Measurements from ENCODE around the gene KLHDC3.

GRCh38 chr6:42968126-42968701 lies 45.8 kb upstream of the KLHDC3 start:
- TF ChIP-seq EZH2 (IDR thresholded peaks at IDR 0.05; ENCODE audit: borderline replicate concordance, low read length) (no peak), CTCF (conservative IDR thresholded peaks at IDR 0.05 in 1 of 2, IDR thresholded peaks at IDR 0.05 in 1 of 2; ENCODE audit: extremely low read depth in 1 of 2, insufficient read depth in 1 of 2, low read depth in 1 of 2, low read length in 2 of 2) (no peak)
